Prostate gland (tissue), 2 donors: ENCODE results near the gene TUBG1.

Source experiments
- POLR2AphosphoS5 ChIP-seq: sonication (generic); formaldehyde crosslinking; IDR thresholded peaks from one replicate; pipeline ENCODE4 v1.6.1; 2017; ENCODE audit warnings: antibody characterized with exemption
- TF ChIP-seq, protein P1 (sequence below), 4 experiments: fragments of 200-600 bp in 2 of 4; fragments of 450-650 bp in 2 of 4; sonication (generic) in 2 of 4; IDR thresholded peaks; 1 replicate in 3 of 4; 2 replicates in 1 of 4; pipeline ENCODE4 v1.5.1; 2016 to 2019; ENCODE audit warnings: antibody characterized with exemption in 4 of 4, mild to moderate bottlenecking in 2 of 4, moderate library complexity in 2 of 4

DNA sequence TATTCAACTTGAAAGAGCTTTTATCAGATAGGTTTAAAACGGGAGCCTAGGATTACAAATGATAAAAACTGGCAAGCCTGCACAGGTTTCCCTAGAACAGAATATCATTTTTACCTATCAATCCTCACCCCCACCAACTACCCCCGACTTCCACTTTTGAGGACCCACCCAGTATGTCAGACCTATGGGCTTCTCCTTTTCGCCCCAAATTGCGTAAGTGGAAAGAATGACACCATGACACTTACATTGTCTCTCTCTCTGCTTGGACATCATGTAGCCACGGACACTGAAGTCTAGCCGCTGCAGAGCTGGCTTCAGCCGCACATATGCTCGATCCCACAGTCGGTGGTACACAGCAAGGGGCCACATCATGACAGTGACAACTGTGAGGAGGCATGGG, 24.6 kb upstream of the TUBG1 start:
- TF ChIP-seq, protein P1, sequence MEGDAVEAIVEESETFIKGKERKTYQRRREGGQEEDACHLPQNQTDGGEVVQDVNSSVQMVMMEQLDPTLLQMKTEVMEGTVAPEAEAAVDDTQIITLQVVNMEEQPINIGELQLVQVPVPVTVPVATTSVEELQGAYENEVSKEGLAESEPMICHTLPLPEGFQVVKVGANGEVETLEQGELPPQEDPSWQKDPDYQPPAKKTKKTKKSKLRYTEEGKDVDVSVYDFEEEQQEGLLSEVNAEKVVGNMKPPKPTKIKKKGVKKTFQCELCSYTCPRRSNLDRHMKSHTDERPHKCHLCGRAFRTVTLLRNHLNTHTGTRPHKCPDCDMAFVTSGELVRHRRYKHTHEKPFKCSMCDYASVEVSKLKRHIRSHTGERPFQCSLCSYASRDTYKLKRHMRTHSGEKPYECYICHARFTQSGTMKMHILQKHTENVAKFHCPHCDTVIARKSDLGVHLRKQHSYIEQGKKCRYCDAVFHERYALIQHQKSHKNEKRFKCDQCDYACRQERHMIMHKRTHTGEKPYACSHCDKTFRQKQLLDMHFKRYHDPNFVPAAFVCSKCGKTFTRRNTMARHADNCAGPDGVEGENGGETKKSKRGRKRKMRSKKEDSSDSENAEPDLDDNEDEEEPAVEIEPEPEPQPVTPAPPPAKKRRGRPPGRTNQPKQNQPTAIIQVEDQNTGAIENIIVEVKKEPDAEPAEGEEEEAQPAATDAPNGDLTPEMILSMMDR (IDR thresholded peaks at IDR 0.05): no peak
- no peak for TF ChIP-seq POLR2AphosphoS5
